Measurements from ENCODE around the gene IL31.

IL31 gene

GRCh38 chr12:122126342-122126635 lies 47.7 kb downstream of the IL31 start:
- H3K4me3 ChIP-seq (ENCODE audit: low read length) = no peak overlapping the region
- no peak for TF ChIP-seq CTCF (IDR thresholded peaks at IDR 0.05; ENCODE audit: insufficient read depth, low read depth, low read length, missing control alignments)
- DNase-seq (ENCODE audit: low read depth) = no peak

GRCh38 chr12:122125452-122126341 lies 48.3 kb downstream of the IL31 start:
- TF ChIP-seq CTCF (IDR thresholded peaks at IDR 0.05; ENCODE audit: insufficient read depth, low read depth, low read length, missing control alignments) = no peak

GRCh38 chr12:122124370-122124769 lies 49.7 kb downstream of the IL31 start:
- no peak for TF ChIP-seq CTCF (IDR thresholded peaks at IDR 0.05; ENCODE audit: insufficient read depth, low read depth, low read length, missing control alignments)
- DNase-seq (ENCODE audit: low read depth) = no peak
- H3K4me3 ChIP-seq (ENCODE audit: low read length) = no peak overlapping the region

More at GRCh38 chr12:122125452-122126341, 48.3 kb downstream of the IL31 start:
- DNase-seq (ENCODE audit: low read depth) = no peak
- H3K4me3 ChIP-seq (ENCODE audit: low read length) = no peak overlapping the region

GRCh38 chr12:122123761-122124145 lies 50.3 kb downstream of the IL31 start:
- no peak for DNase-seq (ENCODE audit: low read depth)
- TF ChIP-seq CTCF (IDR thresholded peaks at IDR 0.05; ENCODE audit: insufficient read depth, low read depth, low read length, missing control alignments) = no peak
- no peak overlapping the region for H3K4me3 ChIP-seq (ENCODE audit: low read length)

GRCh38 chr12:122123051-122123760 lies 50.8 kb downstream of the IL31 start:
- H3K4me3 ChIP-seq (ENCODE audit: low read length) = no peak overlapping the region
- TF ChIP-seq CTCF (IDR thresholded peaks at IDR 0.05; ENCODE audit: insufficient read depth, low read depth, low read length, missing control alignments) = peak; percentile 77
- DNase-seq (ENCODE audit: low read depth) = peak; percentile 69

Measured in epithelial cell of esophagus (primary cell).